NT2/D1 (cell line): ENCODE measurements around the gene EXD1.

ENCODE experiments used
- SUZ12 ChIP-seq: IDR thresholded peaks from 2 replicates; pipeline ENCODE4 v1.6.1; 2011; ENCODE audit not compliant: insufficient read length, insufficient read depth; ENCODE audit errors: extremely low read depth
- ZNF274 ChIP-seq: IDR thresholded peaks from 2 replicates; pipeline ENCODE4 v1.6.1; 2011; ENCODE audit warnings: mild to moderate bottlenecking, low read depth, low read length

GRCh38 chr15:41233367-41233771 lies 2.8 kb upstream of the EXD1 start:
- TF ChIP-seq SUZ12 (no peak), ZNF274 (no peak)
